ENCODE data around the gene TNFRSF6B.

Gene TNFRSF6B

DNA sequence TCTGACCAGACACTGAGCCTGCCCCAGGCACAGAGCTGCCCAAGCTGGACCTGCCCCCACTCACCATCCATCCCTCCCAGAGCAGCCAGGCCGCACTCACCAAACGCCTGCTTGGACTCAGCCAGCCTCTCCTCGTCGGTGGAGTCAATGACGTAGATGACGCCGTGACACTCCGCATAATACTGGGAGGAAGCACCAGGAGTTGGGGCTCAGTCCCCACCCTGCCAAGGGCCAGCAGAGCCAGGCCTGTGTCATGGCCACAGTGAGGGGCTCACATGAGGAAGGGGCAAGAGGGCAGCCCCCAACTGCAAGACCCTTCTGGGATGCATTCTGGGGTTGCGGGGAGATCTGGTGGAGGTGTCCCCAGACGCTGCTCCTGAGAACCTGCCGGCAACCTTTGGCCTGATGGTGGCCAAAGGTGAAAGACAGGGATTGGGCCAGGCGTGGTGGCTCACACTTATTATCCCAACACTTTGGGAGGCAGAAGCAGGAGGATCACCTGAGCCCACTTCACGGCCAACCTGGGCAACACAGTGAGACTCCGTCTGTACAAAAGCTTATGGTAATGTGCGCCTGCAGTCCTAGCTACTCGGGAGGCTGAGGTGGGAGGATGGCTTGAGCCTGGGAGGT is 5.7 kb downstream of the TNFRSF6B start:
- no peak for DNase-seq
- TF ChIP-seq GATA1 (IDR thresholded peaks at IDR 0.05; ENCODE audit: low read depth, low read length): no peak
- TF ChIP-seq POLR2A (IDR thresholded peaks at IDR 0.05; ENCODE audit: low read length): no peak

DNA sequence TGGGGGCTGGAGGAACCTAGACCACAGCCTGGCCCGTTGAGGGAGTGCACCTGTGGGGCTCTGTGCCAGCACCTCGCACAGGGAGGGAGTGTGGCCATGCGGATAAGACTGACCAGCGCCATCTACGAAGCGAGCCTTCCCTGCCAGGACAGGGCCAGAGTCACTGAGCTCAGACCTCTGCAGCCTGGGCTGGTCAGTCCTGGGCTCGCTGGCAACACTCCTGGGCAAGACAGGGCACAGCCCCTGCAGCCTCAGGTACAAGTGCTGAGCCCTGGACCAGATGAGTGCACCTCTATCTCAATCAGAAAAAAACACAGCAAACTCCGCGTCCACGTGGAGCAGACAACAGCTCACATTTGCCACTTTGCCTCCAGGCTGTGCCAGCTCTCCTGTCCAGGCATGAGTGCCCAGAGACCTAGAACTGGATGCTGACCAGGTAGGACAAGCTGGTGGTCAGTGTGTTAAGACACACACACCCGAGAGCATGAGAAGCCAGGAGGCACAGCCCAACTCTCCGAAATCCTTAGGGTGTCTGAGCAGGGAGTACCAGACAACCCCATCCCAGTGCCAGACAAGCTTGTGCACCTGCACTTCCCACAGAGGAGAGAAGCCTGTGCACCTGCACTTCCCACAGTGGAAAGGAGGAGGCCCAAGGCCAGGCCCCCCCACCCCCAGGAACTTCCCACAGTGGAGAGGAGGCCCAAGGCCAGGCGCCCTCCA is 6.5 kb downstream of the TNFRSF6B start:
- TF ChIP-seq POLR2A (IDR thresholded peaks at IDR 0.05; ENCODE audit: low read length): no peak
- no peak for TF ChIP-seq GATA1 (IDR thresholded peaks at IDR 0.05; ENCODE audit: low read depth, low read length)
- no peak for DNase-seq

DNA sequence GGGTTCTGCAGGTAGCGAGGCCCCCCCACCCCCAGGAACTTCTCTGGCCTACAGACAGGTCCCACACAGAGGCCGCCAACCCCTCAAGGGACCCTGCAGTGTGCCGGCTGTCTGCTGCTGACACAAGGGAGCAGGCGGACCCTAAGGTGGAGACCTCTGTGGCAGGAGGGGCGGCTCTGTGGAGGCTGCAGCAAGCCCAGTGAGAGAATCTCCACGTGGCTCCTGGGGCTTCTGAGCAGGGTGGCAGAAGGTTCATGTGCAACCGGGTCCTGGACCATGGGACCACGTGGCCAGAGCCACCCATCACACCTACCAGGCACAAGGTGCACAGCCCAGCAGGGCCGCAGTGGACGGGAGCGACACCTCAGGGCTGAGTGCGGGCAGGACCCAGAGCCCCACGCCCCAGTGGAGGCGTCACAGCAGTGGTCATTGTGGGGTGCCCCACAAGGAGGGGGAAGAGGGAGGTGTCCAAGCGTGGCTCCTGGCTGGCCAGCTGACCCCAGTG is 7.1 kb downstream of the TNFRSF6B start:
- no peak for DNase-seq
- no peak for TF ChIP-seq POLR2A (IDR thresholded peaks at IDR 0.05; ENCODE audit: low read length)
- TF ChIP-seq GATA1 (IDR thresholded peaks at IDR 0.05; ENCODE audit: low read depth, low read length): no peak

DNA sequence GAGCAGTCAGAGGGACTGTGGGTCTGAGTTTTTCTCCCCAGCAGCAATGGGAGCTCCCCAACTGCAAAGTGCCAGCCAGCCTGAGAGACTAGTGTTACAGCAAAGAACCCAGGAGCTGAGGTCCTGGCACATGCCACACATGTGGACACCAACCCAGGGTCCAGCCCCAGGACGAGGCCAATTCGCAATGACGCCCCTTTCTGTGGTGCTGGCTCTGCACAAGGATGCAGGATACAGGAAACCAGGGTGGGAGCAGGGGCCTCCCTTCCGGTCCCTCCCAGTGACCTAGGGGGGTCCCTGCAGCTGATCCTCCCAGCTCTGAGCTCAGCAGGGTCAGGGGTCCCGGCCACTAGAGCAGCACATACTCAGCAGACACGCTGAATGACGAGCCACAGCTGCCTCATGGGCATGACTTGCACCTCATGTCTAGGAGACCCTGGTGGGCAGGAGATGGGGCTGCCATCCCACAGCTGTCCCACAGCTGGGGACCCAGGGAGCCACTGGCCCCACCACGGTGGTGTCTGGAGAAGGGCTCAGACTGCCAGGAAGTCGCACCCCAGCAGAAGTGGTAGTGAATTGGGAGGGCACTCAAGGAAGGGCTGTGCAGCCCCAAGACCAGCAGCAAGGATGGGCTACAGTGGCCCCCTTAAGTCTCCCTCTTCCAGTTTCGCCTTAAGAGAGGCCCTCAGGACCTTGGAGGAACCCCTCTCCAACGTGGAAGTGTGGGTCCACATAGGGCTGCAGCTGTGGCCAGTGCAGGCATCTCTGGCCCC is 7.7 kb downstream of the TNFRSF6B start:
- no peak for DNase-seq

DNA sequence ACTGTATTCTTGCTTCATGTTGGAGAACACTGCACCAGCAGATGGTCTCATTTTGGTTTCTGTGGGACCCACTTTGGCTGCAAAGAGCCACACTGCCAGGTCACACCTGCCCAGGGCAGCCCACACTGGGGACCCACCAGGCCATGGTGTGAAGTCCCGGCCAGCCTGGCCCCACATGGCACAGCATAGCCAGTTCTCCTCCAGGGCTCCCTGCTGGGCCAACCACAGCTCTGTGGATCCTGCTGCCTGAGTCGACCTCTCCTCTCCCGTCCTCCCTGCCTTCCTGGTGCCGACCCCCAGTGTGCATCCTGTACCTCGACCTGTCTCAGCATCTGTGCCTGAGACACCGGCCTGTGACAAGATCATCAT is 8.3 kb downstream of the TNFRSF6B start:
- TF ChIP-seq GATA1 (IDR thresholded peaks at IDR 0.05; ENCODE audit: low read depth, low read length) (no peak), POLR2A (IDR thresholded peaks at IDR 0.05; ENCODE audit: low read length) (no peak)
- DNase-seq: no peak

More for the DNA sequence above, 7.7 kb downstream of the TNFRSF6B start:
- TF ChIP-seq POLR2A (IDR thresholded peaks at IDR 0.05; ENCODE audit: low read length) (no peak), GATA1 (IDR thresholded peaks at IDR 0.05; ENCODE audit: low read depth, low read length) (no peak)

DNA sequence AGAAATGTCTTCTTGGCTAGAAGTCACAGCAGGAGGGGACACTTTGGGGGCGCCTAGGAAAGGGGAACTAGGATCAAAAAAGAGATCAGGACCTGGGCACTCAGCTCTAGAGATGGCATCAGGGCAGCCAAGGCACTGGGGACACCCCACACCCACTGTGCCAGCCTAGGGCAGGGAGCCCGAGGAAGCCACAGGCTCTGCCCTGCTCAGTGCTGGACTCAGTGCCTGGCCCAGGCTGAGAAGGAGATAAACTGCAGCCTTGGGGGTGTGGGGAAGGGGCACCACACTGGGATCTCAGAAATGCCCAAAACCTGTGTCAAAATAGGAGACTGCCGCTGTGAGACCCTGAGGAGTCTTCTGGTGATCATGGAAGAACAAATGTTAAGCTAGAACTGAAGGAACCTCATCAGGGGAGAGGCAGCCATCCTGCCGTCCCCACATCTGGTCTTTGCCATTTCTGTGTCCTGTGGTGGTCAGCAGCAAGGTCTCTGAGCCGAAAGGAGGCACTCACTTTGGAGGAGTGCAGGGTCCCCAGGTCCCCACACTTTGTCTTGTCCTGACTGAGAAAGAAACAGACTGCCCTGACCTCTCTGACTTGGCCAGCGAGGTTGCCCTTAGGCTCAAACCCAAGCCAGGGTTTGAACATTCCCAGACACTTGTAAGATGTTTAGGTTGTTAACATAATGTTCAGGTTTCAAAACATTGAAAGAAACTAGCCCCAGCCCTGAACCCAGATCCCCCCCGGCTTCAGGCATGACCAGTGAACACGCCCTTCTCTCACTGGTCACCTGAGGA is 9.0 kb downstream of the TNFRSF6B start:
- no peak for TF ChIP-seq GATA1 (IDR thresholded peaks at IDR 0.05; ENCODE audit: low read depth, low read length)
- no peak for TF ChIP-seq POLR2A (IDR thresholded peaks at IDR 0.05; ENCODE audit: low read length)
- no peak for DNase-seq

DNA sequence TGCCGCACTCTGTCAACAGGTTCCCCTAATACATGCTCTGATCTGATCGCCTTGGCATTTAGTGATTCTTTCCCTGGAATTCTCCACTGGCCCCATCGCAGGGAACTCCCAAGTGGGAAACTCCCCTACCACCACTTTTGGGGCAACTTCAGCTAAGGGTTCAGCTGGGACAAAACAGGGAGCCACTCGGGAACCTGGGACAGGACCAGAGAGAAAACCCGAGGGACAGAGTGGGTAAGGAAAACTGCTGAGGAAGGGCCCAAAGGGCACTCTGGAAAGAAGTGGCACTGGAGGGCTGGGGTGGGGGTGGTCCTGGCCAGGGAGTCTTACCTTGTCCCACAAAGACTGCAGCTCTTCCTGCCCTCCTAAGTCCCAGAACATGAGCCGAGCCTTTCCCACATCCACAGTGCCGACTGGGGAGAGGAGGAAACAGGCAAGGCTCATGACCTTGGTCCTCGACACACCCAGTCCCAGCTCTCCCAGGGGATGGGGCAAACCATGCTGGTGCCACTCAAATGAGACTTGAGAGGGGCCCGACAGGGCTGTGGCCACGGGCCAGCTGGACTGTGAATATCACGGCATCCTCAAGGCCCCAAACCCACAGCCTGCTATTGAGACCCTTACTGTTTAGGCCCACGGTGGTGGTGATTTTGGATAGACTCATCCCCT is 9.7 kb downstream of the TNFRSF6B start:
- no peak for DNase-seq
- TF ChIP-seq GATA1 (IDR thresholded peaks at IDR 0.05; ENCODE audit: low read depth, low read length): no peak
- TF ChIP-seq POLR2A (IDR thresholded peaks at IDR 0.05; ENCODE audit: low read length): no peak

DNA sequence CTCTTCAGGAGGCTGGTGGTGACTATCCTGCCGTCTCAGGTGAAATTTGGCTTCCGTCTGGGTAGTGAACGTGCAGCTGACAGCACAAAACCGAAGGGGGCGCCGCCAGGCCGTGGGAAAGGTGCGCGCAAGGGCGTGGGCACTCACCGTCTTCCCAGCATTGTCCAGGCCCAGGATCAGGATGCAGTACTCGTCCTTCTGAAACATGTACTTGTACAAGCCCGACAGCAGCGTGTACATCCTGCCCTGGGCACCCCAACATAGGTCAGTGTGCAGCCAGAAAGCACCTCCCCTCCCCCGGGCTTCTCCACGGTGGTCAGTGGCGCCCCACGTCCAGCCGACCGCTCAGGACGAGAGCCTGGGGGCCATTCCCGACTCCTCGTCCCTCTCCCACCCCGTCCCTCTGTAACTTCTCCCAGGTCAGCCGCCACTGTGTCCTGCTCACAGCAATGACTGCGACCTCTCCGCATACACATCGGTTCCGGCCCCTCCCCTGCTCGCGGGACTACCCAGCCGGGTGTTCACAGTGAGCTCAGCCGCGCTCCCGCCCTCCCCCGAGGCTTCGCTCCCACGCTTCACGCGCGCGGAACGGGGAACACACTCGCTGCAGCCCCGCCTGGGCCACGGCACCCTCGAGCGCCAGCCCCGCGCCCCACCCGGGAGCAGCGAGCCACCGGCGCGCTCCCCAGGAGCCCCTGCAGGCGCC is 10.6 kb downstream of the TNFRSF6B start:
- peak; percentile 60 to 74 for DNase-seq
- TF ChIP-seq POLR2A (IDR thresholded peaks at IDR 0.05; ENCODE audit: low read length) (no peak), GATA1 (IDR thresholded peaks at IDR 0.05; ENCODE audit: low read depth, low read length) (no peak)

DNA sequence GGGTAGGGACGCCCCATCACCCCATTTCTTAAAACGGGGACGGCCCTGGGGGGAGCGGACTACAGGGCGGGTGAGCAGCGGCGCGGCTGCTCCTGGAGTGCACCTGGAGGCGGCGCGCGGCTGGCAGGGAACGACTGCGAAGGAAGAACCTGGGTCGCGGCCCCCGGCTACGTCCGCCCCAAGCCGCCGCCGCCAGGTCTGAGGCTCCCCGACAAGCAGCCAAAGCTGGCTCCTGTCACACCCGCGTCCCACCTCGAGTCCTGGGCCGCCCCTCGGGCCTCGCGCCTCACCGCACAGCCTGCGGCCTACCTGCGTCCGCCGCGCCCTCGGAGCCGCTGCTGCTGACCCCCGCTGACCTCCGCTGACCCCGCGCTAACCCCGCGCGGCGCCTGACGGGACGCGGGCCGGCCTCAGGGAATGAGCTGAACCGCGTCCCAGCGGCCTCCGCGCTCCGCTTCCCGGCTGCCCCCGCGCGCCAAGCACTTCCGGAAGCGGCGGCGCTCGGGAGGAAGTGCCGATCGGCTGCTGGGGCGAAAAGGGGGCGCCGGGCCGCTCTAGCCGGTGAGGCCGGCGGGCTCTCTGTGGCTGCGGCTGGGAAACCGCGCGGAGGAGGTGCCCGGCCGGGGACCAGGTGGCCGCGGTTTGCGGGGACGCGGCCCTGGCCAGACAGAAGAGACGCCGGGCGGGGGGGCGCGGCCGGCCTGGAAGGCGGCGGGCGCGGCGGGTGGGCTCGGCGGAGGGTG is 11.3 kb downstream of the TNFRSF6B start, which contains the start of the genes ARFRP1 and ZGPAT:
Gene ARFRP1, minus strand, starts transcription at position 419 of the 743 bp plus-strand sequence. CDS start 885 bp downstream, outside the sequence.
Gene ZGPAT, plus strand, starts transcription at position 482 of the 743 bp plus-strand sequence. CDS start 542 bp downstream, outside the sequence.
- TF ChIP-seq POLR2A (IDR thresholded peaks at IDR 0.05; ENCODE audit: low read length): peak; percentile 57
- TF ChIP-seq GATA1 (IDR thresholded peaks at IDR 0.05; ENCODE audit: low read depth, low read length): no peak
- peak; percentile 91 to 94 for DNase-seq

DNA sequence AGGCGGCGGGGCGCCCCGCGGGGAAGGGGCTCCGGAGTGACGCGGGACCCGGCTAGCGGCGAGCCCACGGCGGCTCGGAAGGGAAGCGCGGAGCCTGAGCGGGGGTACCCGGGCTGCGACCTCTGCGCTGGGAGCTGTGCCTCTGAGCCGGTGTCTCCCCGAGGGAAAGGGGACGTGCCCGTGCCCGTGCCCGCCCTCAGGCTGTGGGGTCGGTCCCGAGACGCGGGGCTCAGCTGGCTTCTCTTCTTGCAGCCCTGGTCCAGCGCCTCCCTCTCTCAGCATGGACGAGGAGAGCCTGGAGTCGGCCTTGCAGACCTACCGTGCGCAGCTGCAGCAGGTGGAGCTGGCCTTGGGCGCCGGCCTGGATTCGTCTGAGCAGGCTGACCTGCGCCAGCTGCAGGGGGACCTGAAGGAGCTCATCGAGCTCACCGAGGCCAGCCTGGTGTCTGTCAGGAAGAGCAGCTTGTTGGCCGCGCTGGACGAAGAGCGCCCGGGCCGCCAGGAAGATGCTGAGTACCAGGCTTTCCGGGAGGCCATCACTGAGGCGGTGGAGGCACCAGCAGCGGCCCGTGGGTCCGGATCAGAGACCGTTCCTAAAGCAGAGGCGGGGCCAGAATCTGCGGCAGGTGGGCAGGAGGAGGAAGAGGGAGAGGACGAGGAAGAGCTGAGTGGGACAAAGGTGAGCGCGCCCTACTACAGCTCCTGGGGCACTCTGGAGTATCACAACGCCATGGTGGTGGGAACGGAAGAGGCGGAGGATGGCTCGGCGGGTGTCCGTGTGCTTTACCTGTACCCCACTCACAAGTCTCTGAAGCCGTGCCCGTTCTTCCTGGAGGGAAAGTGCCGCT is 12.1 kb downstream of the TNFRSF6B start:
- peak; percentile 31 to 53 for DNase-seq
- TF ChIP-seq POLR2A (IDR thresholded peaks at IDR 0.05; ENCODE audit: low read length) (no peak), GATA1 (IDR thresholded peaks at IDR 0.05; ENCODE audit: low read depth, low read length) (no peak)

DNA sequence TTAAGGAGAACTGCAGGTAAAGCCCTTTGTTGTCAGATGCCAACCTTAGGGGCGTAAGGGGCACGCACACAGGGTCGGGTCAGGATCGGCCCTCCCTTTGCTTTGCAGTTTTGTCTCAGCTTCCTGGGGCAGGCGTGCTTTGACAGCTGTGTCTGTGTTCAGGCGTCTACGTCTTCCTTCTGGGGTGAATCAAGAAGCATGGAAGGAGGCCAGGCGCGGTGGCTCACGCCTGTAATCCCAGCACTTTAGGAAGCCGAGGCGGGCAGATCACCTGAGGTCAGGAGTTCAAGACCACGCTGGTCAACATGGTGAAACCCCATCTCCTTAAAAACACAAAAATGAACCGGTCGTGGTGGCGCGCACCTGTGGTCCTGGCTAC is 12.7 kb downstream of the TNFRSF6B start:
- DNase-seq: no peak
- TF ChIP-seq POLR2A (IDR thresholded peaks at IDR 0.05; ENCODE audit: low read length) (no peak), GATA1 (IDR thresholded peaks at IDR 0.05; ENCODE audit: low read depth, low read length) (no peak)

Measured in erythroblast (primary cell).